ENCODE data around the gene B4GALNT1.
"Not testable (repeated sequence)": the region's sequence is repeated elsewhere in the genome, so short reads cannot be mapped to it uniquely, and the experiment has no call there.

Gene B4GALNT1

DNA sequence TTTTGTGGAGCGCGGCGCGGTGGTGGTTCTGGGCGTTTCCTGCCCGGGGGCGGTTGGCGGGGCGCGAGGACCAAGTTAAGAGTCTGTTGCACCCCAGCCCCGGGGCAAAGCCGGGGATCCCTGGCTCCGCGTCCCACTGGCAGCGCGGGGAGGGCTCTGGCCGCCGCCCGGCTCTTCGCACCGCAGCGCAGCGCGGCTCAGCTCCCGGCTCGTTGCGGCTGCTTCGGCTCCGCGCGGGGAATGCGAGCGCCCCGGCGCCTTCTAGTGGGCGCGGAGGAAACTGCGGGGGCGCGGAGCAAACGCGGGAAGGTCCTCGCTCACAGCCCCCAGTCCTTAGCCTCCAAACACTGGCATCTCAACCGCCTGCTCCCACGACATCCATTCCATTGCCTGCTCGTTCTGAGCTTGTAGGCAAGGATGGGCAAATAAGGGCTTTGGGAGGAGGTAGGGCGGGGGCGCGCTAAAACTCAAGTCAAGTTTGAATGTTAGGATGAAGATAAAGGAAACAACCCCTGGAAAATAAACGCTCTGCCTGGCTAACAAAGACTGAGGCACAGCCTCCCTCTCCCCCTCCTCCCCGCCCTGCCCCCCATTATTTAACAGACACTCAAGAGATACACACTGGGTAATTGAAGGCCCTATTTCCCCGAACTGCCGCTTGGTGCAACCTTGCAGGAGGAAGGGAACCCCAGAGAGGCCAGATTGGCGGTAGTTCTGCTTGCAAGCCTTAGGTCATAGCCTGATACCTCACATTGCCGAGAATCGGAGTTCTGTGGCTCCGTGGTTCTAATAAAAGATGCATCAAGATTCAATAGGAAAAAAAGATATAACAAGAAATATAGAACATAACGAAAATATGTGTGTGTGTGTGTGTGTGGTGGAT is at the start of gene B4GALNT1:
B4GALNT1 (minus strand) TSS at position 244 of the 883 bp plus-strand sequence. CDS start 1,069 bp downstream, outside the sequence.
- no peak for DNase-seq (ENCODE audit: low read depth)
- H3K4me3 ChIP-seq (ENCODE audit: low read length): peak within 1 kb of the TSS; percentile 33
- TF ChIP-seq, protein P1, sequence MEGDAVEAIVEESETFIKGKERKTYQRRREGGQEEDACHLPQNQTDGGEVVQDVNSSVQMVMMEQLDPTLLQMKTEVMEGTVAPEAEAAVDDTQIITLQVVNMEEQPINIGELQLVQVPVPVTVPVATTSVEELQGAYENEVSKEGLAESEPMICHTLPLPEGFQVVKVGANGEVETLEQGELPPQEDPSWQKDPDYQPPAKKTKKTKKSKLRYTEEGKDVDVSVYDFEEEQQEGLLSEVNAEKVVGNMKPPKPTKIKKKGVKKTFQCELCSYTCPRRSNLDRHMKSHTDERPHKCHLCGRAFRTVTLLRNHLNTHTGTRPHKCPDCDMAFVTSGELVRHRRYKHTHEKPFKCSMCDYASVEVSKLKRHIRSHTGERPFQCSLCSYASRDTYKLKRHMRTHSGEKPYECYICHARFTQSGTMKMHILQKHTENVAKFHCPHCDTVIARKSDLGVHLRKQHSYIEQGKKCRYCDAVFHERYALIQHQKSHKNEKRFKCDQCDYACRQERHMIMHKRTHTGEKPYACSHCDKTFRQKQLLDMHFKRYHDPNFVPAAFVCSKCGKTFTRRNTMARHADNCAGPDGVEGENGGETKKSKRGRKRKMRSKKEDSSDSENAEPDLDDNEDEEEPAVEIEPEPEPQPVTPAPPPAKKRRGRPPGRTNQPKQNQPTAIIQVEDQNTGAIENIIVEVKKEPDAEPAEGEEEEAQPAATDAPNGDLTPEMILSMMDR (conservative IDR thresholded peaks at IDR 0.05; ENCODE audit: low read depth, low read length): peak; percentile 77

DNA sequence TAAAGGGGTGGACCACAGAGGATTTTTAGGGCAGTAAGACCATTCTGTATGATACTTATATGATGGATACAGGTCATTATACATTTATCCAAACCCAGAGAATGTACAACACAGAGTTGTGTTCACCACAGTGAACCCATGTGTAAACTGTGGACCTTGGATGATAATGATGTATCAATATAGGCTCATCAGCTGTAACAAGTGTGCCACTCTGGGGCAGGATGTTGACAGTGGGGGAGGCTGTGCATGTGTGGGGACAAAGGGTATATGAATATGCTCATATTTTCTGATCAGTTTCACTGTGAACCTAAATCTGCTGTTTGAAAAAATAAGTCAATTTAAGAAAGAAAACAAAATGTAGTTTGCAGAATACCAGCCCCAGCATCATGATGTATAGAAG is 46.7 kb upstream of the B4GALNT1 start:
- H3K4me3 ChIP-seq (ENCODE audit: low read length): no peak overlapping the region
- no peak for DNase-seq (ENCODE audit: low read depth)
- TF ChIP-seq, protein P1 (conservative IDR thresholded peaks at IDR 0.05; ENCODE audit: low read depth, low read length): no peak

DNA sequence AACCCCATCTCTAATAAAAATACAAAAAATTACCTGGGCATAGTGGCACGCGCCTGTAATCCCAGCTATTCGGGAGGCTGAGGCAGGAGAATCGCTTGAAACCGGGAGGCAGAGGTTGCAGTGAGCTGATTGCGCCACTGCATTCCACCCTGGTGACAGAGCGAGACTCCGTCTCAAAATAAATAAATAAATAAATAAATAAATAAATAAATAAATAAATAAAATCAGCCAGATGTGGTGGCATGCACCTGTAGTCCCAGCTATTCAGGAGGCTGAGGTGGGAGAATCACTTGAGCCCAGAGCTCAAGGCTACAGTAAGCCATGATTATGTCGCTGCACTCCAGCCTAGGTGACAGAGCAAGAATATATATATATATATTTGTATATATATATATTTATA is 44.9 kb upstream of the B4GALNT1 start:
- H3K4me3 ChIP-seq (ENCODE audit: low read length); DNase-seq (ENCODE audit: low read depth): not testable (repeated sequence)

DNA sequence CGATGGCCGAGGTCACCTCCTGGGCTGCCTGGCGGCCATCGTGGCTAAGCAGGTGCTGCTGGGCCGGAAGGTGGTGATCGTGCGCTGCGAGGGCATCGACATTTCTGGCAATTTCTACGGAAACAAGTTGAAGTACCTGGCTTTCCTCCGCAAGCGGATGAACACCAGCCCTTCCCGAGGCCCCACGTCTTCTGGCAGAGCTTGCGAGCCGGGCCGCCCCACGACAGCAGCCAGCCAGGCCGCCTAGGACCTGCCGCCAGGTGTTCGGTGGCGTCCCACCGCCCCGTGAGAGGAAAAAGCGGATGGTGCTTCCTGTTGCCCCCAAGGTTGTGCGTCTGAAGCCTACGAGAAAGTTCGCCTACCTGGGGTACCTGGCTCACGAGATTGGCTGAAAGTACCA is 41.7 kb upstream of the B4GALNT1 start:
- H3K4me3 ChIP-seq (ENCODE audit: low read length): no peak overlapping the region
- no peak for DNase-seq (ENCODE audit: low read depth)
- TF ChIP-seq, protein P1 (conservative IDR thresholded peaks at IDR 0.05; ENCODE audit: low read depth, low read length): no peak

DNA sequence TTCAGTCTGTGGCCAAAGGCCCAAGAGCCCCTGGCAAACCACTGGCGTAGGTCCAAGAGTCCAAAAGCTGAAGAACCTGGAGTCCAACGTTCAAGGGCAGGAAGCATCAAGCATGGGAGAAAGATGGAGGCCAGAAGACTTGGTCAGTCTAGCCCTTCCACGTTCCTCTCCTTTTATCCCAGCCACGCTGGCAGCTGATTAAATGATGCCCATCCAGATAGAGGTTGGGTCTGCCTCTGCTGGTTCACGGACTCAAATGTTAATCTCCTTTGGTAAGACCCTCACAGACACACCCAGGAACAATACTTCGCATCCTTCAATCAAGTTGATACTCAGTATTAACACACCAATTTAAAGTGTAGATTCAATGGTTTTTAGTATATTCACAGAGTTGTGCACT is 39.8 kb upstream of the B4GALNT1 start:
- H3K4me3 ChIP-seq (ENCODE audit: low read length): no peak overlapping the region
- no peak for DNase-seq (ENCODE audit: low read depth)
- TF ChIP-seq, protein P1 (conservative IDR thresholded peaks at IDR 0.05; ENCODE audit: low read depth, low read length): no peak

DNA sequence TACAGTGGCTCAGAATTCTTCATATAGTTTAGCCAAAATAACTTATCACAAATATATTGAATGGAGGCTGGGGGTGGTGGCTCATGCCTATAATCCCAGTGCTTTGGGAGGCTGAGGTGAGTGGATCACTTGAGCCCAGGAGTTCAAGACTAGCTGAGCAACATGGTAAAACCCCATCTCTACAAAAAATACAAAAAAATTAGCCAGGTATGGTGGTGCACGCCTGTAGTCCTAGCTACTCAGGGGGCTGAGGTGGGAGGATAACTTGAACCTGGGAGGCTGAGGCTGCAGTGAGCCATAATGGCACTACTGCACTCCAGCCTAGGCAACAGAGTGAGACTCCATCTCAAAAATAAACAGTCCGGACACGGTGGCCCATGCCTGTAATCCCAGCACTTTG is 38.8 kb upstream of the B4GALNT1 start:
- not testable (repeated sequence) for DNase-seq (ENCODE audit: low read depth); H3K4me3 ChIP-seq (ENCODE audit: low read length)

DNA sequence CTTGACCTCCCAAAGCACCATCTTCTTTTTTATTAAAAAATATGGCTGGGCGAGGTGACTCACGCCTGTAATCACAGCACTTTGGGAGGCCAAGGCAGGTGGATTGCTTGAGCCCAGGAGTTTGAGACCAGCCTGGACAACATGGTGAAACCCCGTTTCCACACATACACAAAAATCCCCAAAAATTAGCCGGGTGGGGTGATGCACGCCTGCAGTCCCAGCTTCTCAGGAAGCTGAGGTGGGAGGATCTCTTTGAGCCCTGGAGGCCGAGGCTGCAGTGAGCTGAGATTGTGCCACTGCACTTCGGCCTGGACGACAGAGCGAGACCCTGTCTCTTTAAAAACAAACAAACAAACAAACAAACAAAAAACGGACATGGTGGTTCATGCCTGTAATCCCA is 36.7 kb upstream of the B4GALNT1 start:
- DNase-seq (ENCODE audit: low read depth); H3K4me3 ChIP-seq (ENCODE audit: low read length): not testable (repeated sequence)

DNA sequence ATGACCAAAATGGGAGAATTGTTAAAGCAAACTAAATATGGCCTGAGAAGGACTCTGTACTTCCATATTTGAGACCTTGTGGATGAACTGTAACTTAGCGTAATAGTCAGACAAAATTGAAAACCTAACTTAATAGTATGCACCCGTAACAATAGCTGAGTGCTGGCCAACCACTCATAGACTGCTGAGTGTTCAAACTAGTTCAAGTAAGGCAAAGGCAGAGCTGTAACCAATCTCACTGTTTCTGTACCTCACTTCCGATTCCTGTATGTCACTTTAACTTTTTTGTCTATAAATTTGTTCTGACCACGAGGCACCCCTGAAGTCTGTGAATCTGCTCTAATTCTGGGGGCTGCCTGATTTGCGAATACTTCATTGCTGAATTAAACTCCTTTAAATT is 33.9 kb upstream of the B4GALNT1 start:
- TF ChIP-seq, protein P1 (conservative IDR thresholded peaks at IDR 0.05; ENCODE audit: low read depth, low read length): no peak
- DNase-seq (ENCODE audit: low read depth): no peak
- H3K4me3 ChIP-seq (ENCODE audit: low read length): no peak overlapping the region

DNA sequence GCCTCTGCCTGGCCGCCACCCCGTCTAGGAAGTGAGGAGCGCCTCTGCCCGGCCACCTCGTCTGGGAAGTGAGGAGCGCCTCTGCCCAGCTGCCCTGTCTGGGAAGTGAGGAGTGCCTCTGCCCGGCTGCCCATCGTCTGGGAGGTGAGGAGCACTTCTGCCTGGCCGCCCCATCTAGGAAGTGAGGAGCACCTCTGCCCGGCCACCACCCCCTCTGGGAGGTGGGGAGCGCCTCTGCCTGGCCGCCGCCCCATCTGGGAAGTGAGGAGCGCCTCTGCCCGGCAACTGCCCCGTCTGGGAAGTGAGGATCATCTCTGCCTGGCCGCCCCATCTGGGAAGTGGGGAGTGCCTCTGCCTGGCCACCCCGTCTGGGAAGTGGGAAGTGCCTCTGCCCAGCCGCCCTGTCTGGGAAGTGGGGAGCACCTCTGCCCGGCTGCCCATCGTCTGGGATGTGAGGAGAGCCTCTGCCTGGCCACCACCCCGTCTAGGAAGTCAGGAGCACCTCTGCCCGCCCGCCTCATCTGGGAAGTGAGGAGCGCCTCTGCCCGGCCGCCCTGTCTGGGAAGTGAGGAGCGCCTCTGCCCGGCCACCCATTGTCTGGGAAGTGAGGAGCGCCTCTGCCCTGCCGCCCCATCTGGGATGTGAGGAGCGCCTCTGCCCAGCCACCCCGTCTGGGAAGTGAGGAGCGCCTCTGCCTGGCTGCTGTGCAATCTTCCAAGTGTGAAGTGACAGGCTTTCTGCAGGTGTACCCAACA is 32.2 kb upstream of the B4GALNT1 start:
- not testable (repeated sequence) for DNase-seq (ENCODE audit: low read depth)

More for the DNA sequence above, 32.2 kb upstream of the B4GALNT1 start:
- H3K4me3 ChIP-seq (ENCODE audit: low read length): not testable (repeated sequence)

Measured in retinal pigment epithelial cell (primary cell).